NCI-H128 (cell line): ENCODE results near the gene SPDYC.
A peak's percentile ranks its signal among the peaks of the same experiment; 100 is the strongest.
"Not testable (repeated sequence)": the region's sequence is repeated elsewhere in the genome, so short reads cannot be mapped to it uniquely, and the experiment has no call there.

Experiments
- DNase-seq: peaks from one replicate; lab custom pipeline; 2025; ENCODE audit not compliant: unreplicated experiment; lab: John Stamatoyannopoulos, UW

The SPDYC gene

GRCh38 chr11:65167656-65168055, 2.4 kb upstream of the SPDYC start:
- DNase-seq: no peak

DNA sequence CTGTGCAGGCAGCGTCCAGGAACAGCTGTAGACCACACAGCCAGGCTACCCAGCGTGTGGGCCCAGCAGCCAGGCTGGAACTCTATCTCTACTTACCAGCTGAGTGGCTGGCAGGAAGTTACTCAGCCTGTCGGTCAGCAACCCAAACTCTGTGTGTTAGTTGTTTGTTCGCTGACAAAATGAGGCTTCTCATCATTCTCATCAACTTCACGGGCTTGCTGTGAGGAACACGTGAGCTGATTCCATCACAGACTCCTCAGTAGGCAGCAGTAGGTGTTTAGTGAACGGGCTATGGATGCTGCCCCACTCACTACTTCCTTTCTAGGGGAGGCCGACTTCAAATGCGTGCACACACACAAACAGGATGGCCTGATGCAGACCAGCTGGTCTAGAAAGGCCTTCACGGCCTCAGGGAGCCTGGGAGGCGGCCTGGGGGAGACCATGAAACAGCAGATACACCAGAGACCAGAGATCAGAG, 830 bp upstream of the SPDYC start:
- no peak for DNase-seq

- no peak for DNase-seq
Observed at GRCh38 chr11:65172600-65172999, 2.6 kb downstream of the SPDYC start.

DNA sequence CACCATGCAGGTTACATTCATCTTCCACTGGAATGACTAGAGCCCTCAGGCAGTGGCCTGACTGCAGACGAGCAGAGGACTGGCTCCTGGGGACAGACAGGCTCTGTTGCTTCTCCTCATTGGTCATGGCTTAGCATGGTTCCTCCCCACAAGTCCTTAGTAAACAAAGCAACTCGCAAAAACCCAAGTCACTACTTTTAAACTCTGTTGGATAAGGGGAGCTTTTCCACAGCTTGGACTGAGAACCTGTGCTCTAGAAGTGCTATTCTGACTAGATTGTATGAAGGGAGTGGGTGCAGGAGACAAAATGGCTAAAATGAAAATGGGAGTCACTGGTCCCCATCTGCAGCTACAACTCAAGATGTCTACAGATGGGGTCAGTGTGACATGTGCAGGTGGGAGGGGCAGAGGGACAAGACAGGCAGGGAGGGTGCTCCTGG, 4.6 kb downstream of the SPDYC start:
- not testable (repeated sequence) for DNase-seq

- no peak for DNase-seq
Observed at GRCh38 chr11:65180877-65181568, 11.0 kb downstream of the SPDYC start.

DNA sequence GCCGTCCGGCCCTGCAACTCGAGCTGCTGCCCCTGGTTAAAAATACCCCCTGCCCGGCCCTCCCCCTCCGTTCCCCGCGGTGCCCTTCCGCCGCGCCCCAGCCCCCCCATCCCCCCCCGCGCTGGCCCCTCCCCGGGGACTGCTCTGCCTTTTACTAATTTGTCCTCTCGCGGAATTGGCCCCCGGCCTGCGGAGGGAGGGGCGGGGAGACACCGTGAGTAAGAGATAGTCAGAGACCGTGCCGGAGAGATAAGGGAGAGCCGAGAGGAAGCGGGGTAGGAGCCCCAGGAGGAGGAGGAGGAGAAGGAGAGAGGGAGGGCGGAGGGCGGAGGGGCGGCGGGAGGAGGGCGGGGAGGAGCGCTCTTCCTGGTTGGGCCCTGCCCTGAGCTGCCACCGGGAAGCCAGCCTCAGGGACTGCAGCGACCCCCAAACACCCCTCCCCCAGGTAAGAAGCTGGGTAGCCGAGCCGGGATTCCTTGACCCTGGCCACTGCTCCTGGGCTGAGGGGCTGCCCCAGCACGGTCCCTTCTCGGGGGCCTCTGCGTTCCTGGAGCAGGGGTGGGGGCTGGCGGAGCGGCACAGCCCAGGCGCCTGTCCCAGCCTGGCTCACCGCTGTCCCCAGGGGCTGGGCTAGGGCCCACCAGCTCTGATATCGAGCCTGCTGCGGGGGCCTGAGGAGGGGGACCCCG, 11.7 kb downstream of the SPDYC start, which contains the start of gene CAPN1:
Gene CAPN1, plus strand, starts transcription at position 360 of the 689 bp plus-strand sequence. CDS start 774 bp downstream, outside the sequence.
- DNase-seq: no peak

DNA sequence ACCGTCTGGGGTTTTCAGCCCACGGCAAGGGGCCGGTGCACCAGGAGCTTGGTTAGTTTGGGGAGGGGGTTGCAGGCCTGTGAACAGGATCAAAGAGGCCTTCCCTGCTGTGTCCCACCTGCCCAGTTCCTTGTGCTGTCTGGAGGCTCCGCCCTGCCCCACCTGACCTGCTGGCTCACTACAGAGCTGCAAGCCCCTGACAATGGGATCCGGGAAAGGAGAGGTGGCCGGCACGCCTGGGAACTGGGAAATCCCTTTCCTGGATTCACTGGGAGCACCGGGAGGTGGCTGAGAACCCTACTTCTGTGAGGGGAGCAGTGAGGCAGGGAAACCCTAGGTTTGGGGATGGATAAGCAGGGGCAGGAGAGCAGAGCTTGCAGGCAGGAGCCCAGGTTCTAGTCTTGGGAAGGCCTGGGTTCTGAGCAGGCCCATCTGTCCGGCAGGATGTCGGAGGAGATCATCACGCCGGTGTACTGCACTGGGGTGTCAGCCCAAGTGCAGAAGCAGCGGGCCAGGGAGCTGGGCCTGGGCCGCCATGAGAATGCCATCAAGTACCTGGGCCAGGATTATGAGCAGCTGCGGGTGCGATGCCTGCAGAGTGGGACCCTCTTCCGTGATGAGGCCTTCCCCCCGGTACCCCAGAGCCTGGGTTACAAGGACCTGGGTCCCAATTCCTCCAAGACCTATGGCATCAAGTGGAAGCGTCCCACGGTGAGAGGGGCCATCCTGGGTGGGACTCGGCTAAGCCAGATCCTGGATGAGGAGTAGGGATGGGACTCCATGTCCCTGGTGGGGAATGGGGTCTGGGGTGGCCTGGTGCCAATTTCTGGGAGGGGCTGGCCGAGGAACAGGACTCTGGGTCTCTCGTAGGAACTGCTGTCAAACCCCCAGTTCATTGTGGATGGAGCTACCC, 12.5 kb downstream of the SPDYC start:
- peak; percentile 30 for DNase-seq

- DNase-seq: no peak
Observed at GRCh38 chr11:65183201-65183891, 13.3 kb downstream of the SPDYC start.

GRCh38 chr11:65184146-65184545, 14.1 kb downstream of the SPDYC start:
- no peak for DNase-seq

- no peak for DNase-seq
Observed at GRCh38 chr11:65185171-65185570, 15.1 kb downstream of the SPDYC start.

DNA sequence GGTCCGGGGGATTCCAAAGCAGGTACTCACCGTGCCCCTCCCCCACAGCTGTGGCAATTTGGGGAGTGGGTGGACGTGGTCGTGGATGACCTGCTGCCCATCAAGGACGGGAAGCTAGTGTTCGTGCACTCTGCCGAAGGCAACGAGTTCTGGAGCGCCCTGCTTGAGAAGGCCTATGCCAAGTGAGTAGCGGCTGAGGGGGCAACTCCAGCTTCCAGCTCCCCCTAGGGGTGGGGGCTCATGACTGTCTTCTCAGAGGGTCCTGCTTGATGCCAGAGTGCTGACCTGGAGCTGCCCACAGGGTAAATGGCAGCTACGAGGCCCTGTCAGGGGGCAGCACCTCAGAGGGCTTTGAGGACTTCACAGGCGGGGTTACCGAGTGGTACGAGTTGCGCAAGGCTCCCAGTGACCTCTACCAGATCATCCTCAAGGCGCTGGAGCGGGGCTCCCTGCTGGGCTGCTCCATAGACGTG, 15.9 kb downstream of the SPDYC start:
- no peak for DNase-seq

DNA sequence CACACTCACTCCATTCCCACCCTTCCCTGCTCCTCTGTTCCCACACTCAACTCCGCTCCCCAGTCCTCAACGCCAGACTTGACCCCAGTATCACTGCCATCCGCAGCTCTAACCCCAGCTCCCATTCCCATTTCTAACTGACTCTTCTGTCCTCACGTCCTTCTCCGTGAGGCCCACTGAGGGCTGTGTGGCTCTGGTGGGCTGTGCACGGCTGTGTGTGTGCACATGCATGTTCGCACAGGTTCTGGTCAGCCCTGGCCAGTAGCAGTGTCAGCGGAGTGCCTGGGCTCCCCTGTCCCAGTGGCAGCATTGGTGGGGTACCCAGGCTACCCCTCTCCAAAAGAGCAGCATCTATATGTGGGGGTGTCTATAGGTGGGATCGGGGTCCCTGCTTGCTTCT, 16.7 kb downstream of the SPDYC start:
- DNase-seq: no peak

- DNase-seq: no peak
Observed at GRCh38 chr11:65187146-65187675, 17.2 kb downstream of the SPDYC start.

- no peak for DNase-seq
Observed at GRCh38 chr11:65187971-65188461, 18.0 kb downstream of the SPDYC start.

- DNase-seq: no peak
Observed at GRCh38 chr11:65188486-65188885, 18.5 kb downstream of the SPDYC start.

GRCh38 chr11:65189191-65189590, 19.2 kb downstream of the SPDYC start:
- DNase-seq: no peak

GRCh38 chr11:65194564-65194963, 24.5 kb downstream of the SPDYC start:
- DNase-seq: no peak

DNA sequence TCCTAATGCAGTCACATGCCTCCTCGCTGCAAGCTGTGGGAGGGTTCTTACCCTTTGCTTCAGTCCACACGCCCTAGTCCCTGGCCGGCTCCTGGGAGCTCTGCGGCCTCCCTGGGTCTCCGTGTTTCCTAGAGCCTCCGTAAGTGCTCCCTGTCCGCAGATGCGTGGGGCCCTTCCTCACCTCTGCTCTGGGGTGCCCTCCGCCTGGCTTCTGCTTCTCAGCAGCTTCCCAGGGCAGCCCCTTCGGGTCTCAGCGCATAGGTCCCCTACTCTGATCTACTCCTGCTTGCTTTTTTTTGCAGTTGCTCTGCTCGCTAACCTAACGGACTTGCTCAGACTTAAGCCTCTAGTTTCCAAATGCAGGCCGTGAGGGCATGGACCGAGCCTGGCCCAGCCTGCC, 34.1 kb downstream of the SPDYC start:
- no peak for DNase-seq

DNA sequence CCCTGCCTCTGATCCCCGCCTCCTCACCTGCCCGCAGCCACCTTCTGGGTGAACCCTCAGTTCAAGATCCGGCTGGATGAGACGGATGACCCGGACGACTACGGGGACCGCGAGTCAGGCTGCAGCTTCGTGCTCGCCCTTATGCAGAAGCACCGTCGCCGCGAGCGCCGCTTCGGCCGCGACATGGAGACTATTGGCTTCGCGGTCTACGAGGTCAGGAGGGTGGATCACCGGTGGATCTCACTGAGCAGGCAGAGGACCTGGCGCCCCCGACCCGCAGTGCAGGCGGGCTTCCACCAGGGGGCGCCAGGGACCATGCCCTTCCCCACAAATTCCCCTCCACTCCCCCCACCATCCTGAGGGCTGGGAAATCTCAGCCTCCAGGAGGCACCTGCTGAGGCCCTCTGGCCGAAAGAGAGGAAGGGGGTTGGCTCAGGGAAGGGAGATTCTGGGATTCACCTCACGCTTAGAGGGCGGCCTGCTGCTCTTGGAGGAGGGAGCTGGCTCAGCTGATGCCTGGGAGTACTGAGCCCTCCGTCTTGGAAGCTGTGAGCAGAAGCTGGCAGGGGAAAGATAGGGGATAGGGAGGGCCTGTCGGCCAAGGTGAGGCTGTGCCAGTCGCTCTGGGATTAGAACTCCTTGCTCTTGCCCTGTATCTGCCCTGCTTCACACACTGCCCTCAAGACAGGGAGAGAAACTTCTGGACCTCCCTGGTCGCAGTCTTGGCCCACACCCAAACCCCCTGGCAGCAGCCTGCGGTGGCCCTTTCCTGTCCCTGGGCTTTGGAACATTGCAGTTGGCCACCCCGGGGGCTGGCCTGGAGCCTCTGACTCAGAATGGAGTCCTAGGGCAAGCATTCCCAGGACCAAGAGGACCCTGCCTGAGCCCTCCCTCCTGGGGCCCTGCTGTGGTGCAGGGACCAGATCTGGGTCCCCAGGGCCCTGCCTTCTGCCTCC, 34.9 kb downstream of the SPDYC start:
- no peak for DNase-seq
